GM21576 (cell line): ENCODE measurements around the gene LONRF2.
"Not testable (repeated sequence)": the region's sequence is repeated elsewhere in the genome, so short reads cannot be mapped to it uniquely, and the experiment has no call there.

ENCODE experiments used
- ATAC-seq: cut with Tn5 transposase; IDR thresholded peaks from one replicate; pipeline ENCODE4 v1.9.1; 2021; ENCODE audit warnings: mild to moderate bottlenecking, moderate library complexity; ENCODE audit not compliant: unreplicated experiment

The LONRF2 gene

DNA sequence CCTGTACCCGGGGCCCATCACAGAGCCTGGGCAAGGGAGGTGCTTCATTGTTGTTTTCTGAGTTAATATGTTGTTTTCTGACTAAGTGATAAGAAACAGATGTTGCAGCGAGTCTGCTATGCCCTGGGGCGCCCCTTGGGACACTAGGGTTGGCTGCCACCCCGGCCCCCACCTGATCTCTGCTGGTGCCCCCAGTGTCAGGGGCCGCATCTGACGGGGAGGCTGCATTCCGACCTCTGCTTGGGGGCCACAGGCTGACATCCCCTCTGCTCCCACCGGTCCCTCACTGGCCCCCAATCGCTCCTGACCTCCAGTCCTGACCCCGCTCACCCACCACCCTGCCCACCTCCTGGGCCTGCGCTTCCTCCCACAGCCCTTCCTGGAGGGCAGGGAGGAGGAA lies 65.9 kb downstream of the LONRF2 start:
- ATAC-seq, result no peak

DNA sequence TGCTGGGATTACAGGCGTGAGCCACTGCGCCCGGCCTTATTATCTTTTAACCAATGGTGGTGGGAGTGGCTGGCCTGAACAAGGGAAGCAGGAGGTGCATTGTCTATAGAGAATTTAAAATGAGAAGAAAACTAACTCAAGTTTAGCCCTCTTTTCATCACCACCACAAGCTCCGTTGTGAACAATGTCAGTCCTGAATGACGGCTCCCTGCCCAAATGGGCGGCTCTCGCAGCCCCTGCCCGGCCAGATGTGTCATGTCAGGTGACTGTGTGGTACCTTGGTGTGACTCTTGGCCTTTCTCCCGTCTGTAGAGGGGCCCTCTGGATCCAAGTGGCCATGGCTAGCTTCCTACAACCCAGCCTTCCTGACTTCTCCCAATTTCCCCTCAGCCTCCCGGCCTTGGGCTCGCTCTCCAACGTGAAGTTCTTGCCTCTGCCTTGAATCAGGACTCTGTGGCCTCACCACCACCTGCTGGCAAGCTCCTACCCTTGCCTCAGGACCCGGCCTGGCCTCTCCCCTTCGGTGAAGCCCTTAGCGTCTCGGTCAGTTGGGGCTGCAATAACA lies 67.6 kb downstream of the LONRF2 start:
- ATAC-seq, result no peak

DNA sequence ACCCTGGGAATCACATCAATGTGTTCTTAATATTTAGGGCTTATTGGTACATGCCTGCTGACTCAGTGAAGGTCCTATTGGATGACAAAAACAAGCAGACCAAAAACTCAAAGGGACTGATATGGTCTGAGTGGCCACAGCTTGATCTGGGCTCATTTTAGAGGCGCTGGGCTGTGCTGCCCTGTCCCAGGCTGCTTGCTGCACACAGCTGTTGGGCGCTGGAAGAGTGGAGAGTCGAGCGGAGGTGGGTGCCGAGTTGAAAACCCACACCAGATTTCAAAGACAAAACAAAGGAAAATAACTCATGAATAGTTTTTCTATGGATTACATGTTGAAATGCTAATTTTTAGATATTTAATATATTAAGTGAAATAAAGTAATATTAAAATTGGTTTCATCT lies 68.5 kb downstream of the LONRF2 start:
- ATAC-seq, result no peak

DNA sequence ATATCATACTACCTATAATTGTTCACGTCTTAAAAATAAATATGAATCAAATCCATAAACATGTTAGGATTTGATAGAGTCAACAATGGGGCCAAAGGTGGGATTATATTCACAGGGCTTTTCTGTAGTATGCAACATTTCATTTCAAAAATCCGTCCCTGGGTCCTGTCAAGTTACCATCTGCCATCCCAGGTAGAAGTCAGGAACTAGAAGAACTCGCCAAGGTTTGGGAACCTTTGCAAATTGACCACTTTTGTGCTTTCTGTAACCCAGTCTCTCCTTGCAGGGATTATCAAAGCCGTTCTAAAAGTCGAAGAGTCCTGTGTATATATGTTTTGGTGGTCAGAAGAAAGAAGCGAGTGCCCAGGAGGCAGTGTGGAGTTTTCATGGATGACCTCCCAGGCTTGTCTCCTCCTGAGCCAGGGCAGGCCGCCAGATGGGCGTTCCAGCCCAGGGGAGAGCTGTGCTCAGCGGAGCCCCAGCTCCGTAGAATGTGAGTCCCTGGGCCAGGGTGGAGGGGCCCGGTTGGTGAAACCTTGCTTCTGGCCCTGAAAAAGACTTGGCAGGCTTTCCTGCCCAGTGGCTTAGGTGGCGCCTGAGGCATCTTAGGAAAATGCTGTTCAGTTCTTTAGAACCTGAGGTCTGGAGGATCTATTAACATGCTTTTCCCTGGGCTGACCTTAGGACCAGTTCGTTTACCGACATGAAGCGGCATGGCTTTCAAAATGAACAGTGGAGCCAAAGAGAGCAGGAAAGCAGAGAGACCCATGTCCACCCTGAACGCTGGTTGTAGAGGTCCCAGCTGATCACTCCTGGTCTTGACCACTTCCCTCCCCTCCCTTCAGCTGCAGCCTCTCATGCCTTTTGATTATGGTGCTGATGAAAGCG lies 69.2 kb downstream of the LONRF2 start:
- ATAC-seq, result no peak

DNA sequence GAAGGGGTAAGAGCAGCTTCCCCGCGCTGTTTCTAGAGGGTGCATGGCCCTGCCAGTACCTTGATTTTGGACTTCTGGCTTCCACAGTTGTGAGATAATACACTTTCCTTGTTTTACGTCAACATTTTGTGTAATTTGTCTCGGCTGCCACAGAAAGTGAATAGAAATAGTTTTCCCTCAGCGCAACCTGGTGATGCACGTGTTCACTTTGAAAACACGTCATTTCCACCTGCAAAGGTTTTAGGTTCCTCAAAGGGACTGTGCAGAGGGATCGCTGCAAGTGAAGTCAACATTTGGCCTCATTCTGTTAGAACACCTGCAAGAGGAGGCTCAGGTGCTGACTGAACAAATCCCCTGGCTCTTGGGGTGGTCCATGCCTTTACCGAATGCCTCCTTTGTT lies 71.7 kb downstream of the LONRF2 start:
- no peak for ATAC-seq

DNA sequence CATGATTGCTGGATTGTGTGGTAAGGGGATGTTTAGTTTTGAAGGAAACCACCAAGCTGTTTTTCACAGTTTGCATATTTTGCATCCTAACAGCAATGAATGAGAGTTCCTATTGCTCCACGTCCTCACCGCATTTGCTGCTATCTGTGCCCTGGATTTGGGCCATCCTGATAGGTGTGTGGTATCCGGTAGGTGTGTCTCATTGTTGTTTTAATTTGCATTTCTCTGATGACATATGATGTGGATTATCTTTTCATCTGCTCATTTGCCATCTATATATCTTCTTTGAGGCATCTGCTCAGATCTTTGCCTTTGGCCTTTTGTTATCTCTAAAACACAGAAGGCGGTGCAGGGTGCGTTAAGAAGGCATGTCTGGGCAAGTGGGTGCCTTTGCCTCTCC lies 73.3 kb downstream of the LONRF2 start:
- no peak for ATAC-seq

DNA sequence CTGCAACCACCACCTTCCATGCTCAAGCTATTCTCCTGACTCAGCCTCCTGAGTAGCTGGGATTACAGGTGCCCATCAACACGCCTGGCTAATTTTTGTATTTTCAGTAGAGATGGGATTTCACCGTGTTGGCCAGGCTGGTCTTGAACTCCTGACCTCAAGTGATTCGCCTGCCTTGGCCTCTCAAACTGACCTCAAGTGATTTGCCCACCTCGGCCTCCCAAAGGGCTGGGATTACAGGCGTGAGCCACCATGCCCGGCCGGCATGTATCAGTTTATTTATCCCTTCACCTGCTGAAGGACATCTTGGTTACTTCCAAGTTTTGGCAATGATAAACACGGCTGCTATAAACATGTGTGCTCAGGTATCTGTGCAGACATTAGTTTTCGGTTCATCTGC lies 73.7 kb downstream of the LONRF2 start:
- ATAC-seq, result not testable (repeated sequence)

DNA sequence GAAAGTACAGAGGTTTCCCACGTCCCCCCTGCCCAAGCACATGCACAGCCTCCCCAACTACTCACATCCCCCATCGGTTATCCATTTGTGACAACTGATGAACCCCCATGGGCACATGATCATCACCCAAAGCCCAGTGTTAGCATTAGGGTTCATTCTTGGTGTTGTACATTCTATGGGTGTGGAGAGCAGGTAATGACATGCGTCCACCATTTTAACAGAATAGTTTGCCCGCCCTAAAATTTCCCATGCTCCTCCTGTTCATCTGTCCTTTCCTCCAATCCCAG lies 74.3 kb downstream of the LONRF2 start:
- ATAC-seq, result peak; percentile 8

DNA sequence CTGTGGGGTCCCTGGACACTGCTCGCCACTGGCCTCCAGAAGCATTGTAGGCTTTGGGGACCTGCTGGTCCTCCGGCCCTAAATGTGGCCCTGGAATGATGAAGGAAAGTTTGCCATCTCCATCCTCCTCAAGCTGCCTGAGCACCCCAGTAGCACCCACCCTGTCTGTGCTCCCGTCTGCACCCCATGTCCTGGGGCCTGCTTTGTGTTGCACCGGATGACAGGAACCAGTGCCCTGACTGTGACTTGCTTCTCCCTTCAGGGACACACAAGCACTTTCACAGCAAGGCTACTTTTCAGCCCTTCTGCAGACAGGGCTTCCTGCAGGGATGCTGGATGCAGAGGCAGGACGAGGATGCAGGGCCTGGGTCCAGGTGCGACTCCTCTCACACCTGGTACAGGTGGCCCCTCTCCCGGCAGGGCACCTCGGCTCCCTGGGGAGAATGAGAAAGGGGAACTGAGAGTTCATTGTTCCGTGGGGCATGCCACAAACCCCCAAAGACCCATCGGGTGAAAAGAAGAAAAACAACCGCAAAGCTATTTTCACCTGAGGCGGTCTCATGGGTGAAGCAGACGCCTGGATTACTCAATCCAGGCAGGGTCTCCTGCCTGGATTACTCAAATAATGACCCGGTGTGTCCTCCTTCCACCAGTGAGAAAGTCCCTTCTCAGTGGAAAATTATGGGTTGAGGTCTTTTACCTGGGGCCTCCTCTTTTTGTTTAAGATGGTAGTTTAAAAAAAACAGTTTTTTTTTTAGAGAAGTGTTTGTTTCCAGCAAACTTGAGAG lies 74.9 kb downstream of the LONRF2 start:
- peak; percentile 82 for ATAC-seq

DNA sequence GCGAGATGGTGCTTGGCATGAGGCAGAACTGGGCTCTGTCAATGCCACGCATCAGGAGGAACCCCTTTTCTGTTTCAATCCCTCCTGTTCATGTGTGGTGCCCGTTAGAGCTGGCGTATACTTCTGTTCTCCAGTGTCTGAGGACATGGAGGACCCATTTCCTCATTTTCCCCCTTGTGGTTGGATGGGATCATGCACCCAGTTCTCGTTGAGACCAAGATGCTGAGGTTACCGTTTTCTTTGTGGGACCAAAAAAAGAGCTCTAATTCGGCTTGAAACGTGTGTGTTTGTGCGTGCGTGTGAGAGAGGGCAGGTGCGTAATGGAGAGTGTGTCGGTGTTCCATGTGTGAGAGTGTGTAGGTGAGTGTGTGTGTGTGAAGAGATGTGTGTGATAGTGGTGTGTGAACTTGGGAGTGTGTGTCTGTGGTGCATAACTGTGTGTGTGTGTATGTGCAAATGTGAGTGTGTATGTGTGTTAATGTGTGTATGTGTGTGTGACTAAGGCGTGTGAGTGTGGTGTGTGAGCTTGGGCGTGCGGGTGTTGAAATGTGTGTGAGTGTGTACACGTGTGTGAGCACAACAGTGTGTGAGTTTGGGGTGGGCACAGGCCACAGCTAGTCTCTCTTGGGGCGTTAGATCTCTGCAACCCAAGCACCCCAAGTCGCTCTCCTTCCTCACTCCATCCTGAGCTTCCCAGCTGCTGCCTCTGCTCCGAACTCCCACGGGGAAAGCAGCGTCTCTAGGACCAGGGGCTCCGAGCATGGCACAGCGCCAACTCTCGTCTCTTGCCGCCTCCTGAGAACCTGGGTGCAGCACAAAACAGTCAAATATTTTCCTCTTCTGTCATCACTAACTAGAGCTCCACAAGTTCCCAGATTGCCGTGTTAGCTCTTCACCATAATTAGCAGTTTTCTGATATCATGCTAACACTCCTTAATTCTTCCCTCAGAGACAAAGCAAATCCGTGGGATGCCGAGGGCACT lies 75.8 kb downstream of the LONRF2 start:
- ATAC-seq, result no peak

DNA sequence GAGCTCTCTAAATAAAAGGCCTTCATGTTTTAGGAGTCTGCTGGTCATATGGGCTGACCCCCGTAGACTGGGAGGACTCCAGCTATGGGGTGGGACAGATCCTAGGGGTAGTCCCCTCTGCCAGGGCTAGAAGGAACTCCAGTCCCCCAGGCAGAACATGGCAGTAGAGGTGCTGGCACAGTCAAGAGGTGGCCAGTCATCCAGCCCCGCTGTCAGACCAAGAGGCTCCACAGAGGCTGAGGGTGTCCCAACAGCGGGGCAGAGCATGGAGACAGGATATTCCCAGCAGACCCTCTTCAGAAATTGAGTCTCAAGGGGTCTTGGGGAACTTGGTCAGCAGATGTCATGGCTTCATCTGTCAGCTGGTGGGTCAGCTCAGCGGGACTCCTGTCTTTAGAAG lies 76.6 kb downstream of the LONRF2 start:
- no peak for ATAC-seq

DNA sequence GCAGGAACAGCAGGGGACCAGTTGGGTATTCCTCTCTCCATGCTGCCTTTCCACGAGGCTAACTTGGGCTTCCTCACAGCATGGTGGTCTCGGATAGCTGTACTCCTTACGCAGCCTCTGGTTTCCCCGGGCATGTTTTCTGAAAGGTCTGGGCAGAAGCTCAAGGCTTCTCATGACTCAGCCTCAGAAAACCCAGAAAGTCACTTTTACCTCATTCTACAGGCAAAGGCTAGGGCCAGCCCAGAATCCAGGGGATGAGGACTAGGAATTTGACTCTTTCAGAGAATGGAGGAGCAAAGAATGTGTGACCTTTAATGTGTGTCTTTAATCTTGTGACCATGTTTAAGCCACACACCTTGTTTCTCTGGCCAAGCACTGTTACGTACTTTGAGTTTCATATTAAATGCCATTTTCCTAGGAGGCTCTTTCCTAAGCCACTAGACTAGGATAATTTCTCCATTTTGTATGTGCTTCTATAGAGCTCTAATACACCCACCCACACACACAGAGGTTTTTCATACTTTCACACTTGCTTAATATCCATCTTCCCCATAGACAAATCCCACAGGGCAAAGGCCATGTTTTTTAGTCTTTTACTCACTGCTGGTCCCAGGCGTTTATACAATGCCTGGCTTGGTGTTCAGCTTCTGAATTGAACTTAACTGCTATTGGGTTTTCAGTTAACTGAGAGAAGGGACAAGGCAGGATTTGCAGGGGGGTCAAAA lies 77.3 kb downstream of the LONRF2 start:
- ATAC-seq, result no peak

DNA sequence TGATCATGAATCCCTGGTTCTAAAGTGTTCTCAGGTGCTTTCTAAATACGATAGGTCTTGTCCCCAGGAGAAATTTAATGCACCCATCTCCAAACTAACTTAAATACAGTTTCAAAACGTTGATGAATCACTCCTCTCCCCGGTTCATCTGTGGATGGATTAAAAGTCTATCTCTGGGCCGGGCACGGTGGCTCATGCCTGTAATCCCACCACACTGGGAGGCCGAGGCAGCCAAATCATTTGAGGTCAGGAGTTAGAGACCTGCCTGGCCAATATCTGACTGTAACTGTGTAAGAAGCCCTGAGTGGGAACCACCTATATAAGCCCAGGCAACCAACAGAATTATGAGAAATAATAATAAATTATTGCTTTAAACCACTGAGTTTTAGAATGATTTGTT lies 78.7 kb downstream of the LONRF2 start:
- no peak for ATAC-seq

DNA sequence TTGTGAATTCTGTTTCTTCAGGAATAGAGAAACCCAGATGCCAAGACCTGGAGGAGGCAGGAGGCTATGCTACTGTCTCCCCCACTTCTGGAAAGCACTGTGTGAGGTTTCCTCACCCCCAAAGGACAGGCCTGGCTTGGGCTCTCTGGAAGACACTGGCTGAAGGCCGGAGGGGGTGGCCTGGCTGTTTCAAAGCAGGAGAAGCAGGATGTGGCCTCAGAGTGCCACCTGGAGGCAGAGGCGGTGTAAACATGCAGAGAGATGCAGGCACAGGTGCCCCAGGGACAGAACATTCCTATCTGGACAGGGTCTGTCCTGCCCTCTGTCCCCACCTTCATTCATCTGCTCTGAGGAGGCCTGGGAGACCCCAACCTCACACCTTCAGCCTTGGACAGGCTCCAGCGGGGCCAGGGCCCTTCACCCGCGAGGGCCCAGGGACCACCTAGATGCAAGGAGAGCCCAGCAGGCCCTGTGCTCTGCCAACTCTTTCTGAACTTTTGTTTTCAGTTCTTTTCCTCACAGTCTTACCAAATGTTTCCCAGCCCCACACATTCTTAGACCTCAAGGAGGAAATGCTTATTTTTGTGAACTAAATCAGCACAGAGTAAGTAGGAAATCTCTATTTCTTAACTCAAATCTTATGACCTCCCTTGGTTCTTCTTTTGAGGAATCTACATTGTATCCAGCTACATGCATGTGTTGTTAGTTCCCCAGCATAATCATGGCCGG lies 79.2 kb downstream of the LONRF2 start:
- ATAC-seq, result no peak

DNA sequence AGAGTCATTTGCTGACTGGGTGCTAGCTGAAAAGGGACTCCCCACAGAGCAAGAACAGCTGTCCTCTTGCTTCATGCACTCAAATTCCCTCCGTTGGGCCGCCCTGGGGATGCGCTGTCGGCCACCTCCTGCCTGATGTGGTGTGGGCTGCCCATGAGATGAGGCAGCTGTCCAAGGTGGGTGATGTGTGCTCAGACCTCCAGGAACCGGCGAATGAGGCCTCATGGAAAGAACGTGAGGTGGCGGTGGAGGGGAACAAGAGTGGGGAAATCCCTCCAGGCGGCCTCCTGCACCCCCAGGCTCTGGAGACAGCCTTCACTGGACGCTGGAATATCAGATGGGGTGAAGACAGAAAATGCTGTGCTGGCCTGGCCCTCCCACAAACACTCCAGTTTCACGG lies 79.8 kb downstream of the LONRF2 start:
- no peak for ATAC-seq

DNA sequence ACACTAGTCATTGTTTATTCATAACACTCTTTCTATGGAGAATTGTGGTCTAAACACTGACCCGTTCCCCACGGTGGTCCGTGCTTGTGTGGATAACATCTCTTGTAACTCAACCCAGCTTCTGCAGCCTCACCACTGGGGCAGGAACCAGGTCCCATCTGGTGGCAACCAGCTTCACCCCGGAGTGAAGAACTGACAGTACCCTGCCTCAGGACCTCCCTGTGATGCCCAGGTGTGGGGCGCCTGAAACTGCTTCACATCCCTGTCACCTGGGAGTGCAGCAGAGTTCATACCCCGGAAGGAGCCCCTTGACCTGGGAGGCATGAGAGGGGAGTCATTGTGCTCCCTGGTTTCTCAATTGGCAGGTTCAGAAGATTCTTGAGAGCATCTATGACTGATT lies 81.1 kb downstream of the LONRF2 start:
- no peak for ATAC-seq

DNA sequence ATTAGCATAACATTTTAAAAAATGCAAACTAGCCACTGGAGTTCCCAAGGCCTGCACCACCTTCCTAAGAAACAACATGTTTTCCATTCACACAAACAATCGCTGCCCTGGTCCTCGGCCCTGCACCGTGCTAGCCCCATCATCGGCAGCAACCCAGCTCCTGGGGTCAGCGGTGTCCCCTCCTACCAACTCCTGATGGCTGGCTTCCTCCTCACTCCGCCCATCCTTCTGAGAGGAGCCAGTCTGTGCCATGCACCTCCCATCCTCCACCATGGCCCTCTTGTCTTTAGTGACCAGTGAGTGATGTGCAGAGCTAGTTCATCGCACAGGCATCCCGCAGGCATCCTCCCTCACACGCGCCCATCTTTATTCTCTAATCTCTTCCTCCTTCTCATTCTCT lies 81.9 kb downstream of the LONRF2 start:
- no peak for ATAC-seq

DNA sequence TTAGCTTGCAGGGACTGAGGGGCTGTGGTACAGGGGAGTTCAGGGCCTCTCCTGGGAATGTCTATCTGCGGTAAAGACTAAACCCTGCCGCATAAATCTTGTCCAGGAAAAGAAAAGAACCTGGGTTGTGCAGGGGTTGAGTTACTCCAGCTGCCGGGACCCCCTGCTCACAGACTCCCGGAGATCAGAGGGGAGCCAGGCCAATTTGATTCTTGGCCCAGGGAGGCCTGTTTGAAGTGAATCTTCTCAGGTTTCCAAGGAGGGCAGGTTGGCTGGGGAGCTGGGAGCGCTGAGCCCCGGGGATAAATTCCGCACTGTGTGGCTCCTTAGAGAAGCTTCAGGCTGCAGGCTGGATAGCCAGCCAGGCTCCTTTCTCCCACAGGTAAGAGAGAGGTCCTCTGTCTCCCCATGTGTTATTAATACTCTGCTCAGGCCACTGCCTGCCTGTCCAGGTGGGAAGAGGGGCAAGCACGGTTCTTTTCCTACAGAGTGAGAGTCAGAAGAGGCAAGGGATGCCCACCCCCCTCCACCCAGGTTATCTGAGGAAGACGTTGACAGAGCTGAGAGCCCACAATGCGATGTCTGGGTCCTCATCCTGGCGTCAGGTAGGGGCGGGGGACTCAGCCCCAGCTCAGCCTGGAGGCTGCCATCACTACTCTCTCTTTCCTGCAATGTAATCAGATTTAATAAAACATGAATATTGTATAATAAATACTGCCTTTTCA lies 82.7 kb downstream of the LONRF2 start:
- no peak for ATAC-seq

DNA sequence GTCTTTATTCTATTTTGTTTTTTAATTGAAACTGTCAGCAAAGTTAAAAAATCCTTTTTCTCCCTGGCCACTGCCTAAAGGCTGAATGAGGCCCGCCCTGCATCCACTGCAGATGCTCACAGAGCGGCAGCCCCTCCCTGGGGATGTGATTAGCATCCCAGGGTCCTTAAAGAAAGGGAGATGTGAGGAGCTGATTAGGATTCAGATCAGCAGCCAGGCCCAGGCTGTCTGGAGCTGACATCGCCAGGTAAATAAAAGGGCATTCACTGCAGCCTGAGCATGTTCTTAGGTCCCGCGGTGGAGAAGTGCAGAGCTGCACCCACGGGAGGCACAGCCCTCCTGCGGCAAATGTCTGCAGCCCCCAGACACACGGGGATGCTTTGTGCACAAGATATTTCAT lies 83.8 kb downstream of the LONRF2 start:
- no peak for ATAC-seq
